KMS-11 (cell line): ENCODE results near the gene GRK4.

Experiments
- H2AFZ ChIP-seq: fragments of 200-600 bp; sonication (generic); 2 replicates; pipeline ENCODE4 v1.6.1; 2016; ENCODE audit warnings: antibody characterized with exemption, mixed run types, low read depth
- H3K27ac ChIP-seq: fragments of 200-600 bp; sonication (generic); 2 replicates; pipeline ENCODE4 v1.6.1; 2016; ENCODE audit warnings: mild to moderate bottlenecking, mixed run types
- H3K27me3 ChIP-seq: fragments of 200-600 bp; sonication (generic); 2 replicates; pipeline ENCODE4 v1.6.1; 2017; ENCODE audit warnings: mild to moderate bottlenecking, low read depth, mixed run types, moderate library complexity; ENCODE audit not compliant: insufficient read depth
- H3K36me3 ChIP-seq: fragments of 200-600 bp; sonication (generic); 2 replicates; pipeline ENCODE4 v1.6.1; 2017; ENCODE audit warnings: mild to moderate bottlenecking, mixed run types; ENCODE audit not compliant: insufficient read depth
- H3K4me1 ChIP-seq: fragments of 200-600 bp; sonication (generic); 2 replicates; pipeline ENCODE4 v1.6.1; 2016; ENCODE audit warnings: mild to moderate bottlenecking, low read depth, mixed run types; ENCODE audit not compliant: poor library complexity, severe bottlenecking
- H3K4me2 ChIP-seq: fragments of 200-600 bp; sonication (generic); 2 replicates; pipeline ENCODE4 v1.7.0; 2016; ENCODE audit warnings: mild to moderate bottlenecking, mixed run types
- H3K4me3 ChIP-seq: fragments of 200-600 bp; sonication (generic); IDR thresholded peaks from 2 replicates; pipeline ENCODE4 v1.6.1; 2017; ENCODE audit warnings: low read depth, low read length, mixed read lengths; ENCODE audit not compliant: insufficient read depth
- H3K79me2 ChIP-seq: fragments of 200-600 bp; sonication (generic); 2 replicates; pipeline ENCODE4 v1.6.1; 2016; ENCODE audit warnings: low read depth, mixed run types; ENCODE audit not compliant: insufficient read depth
- H3K9ac ChIP-seq: fragments of 200-600 bp; sonication (generic); 2 replicates; pipeline ENCODE4 v1.6.1; 2016; ENCODE audit warnings: mild to moderate bottlenecking, mixed run types
- H4K20me1 ChIP-seq: fragments of 200-600 bp; sonication (generic); 2 replicates; pipeline ENCODE4 v1.6.1; 2016; ENCODE audit warnings: mild to moderate bottlenecking, mixed run types; ENCODE audit not compliant: insufficient read depth
- TF ChIP-seq, protein P1 (sequence below): fragments of 200-600 bp; sonication (generic); conservative IDR thresholded peaks from 2 replicates; pipeline ENCODE4 v1.6.1; 2017; ENCODE audit warnings: low read depth, mild to moderate bottlenecking, antibody characterized with exemption, low read length, moderate library complexity, mixed read lengths

Gene GRK4

DNA sequence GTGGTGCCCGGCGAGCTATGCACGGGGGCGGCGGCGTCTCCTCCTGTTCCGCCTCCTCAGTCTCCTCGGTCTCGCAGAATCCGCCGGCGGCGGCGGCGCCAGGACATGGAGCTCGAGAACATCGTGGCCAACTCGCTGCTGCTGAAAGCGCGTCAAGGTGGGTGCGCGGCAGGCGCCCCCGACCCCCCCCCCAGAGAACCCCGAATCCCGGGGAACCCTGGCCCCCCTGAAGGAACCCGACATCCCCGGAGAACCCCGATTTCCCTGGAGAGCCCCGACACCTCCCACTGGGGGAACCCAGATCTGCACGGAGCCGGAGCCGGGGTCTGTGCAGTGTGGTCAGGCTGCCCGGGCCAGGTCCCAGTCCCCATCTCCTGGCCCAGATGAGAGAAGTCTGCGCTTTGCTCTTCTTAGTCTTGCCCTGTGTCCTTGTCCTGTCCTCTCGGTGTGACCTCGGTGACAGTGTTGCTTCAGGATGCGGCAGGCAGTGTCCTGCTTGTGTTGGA is 648 bp downstream of the GRK4 start:
- peak overlapping the region; percentile 59 for H2AFZ ChIP-seq
- no peak overlapping the region for H3K27ac ChIP-seq
- no peaks in the 10 kb centered on the region for H3K36me3 ChIP-seq
- peaks cover 6% of the 10 kb centered on the region for H3K4me1 ChIP-seq
- H3K9ac ChIP-seq = peak overlapping the region; percentile 39; the same call in 1 of the 2 replicates
- H4K20me1 ChIP-seq = no peaks in the 10 kb centered on the region
- H3K4me3 ChIP-seq = no peak overlapping the region
- H3K79me2 ChIP-seq = peaks cover 33% of the 10 kb centered on the region
- TF ChIP-seq, protein P1, sequence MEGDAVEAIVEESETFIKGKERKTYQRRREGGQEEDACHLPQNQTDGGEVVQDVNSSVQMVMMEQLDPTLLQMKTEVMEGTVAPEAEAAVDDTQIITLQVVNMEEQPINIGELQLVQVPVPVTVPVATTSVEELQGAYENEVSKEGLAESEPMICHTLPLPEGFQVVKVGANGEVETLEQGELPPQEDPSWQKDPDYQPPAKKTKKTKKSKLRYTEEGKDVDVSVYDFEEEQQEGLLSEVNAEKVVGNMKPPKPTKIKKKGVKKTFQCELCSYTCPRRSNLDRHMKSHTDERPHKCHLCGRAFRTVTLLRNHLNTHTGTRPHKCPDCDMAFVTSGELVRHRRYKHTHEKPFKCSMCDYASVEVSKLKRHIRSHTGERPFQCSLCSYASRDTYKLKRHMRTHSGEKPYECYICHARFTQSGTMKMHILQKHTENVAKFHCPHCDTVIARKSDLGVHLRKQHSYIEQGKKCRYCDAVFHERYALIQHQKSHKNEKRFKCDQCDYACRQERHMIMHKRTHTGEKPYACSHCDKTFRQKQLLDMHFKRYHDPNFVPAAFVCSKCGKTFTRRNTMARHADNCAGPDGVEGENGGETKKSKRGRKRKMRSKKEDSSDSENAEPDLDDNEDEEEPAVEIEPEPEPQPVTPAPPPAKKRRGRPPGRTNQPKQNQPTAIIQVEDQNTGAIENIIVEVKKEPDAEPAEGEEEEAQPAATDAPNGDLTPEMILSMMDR = no peak
- no peaks in the 10 kb centered on the region for H3K27me3 ChIP-seq
- peak overlapping the region; percentile 34 for H3K4me2 ChIP-seq

DNA sequence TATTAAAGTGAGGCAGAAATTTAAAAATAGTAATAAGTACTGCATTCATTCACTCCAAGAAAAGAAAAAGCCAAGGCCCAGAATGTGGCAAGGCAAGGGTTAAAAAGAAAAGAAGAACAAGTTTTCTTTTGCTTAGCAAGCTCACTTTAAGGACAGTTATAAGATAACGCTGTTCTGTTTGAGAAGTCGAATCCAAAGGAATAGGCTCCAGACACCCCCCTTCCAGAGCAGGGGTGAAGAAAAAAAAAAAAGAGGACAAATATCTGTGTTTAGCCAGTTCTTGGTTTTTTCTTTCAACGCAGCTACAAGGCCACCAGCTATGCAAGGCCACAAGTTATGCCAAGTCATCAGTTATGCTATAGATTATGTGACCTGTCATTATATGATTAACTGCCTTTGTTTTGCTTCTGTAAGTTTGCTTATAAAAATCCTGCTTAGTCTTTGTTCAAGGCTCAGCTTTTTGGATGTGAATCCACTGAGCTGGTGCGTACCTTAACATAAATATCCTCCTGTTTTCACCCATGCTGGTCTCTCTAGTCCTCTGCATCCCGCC is 1.4 kb downstream of the GRK4 start:
- no peak overlapping the region for H3K9ac ChIP-seq
- no peak overlapping the region for H3K4me3 ChIP-seq
- H2AFZ ChIP-seq = no peak overlapping the region; the same call in 1 of the 2 replicates

DNA sequence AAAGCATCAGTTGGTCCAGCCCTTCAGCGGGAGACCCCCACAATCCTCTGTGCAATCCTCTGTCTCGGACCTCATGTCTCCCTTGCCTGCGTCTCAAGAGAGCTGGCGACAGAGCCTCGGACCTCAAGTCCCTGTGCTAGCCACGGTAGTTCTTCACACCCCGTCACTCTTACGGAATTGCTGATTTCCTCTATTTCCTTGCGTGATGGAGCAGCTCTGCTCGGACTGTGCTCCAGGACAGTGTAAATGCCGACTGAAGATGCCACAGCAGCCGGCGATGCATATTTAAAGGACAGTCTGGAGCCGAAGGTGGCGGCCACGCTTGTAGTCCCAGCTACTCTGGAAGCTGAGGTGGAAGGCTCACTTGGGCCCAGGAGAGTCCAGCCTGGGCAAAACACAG is 1.9 kb downstream of the GRK4 start:
- no peaks in the 10 kb centered on the region for H3K36me3 ChIP-seq
- H3K4me2 ChIP-seq = no peak overlapping the region
- no peak overlapping the region for H3K27ac ChIP-seq
- peaks cover 6% of the 10 kb centered on the region for H3K4me1 ChIP-seq
- H3K27me3 ChIP-seq = no peaks in the 10 kb centered on the region
- peaks cover 20% of the 10 kb centered on the region for H3K79me2 ChIP-seq
- no peaks in the 10 kb centered on the region for H4K20me1 ChIP-seq
- TF ChIP-seq, protein P1 = no peak
- H3K9ac ChIP-seq = no peak overlapping the region
- no peak overlapping the region for H2AFZ ChIP-seq
- no peak overlapping the region for H3K4me3 ChIP-seq

More for the DNA sequence above, 1.4 kb downstream of the GRK4 start:
- Histone ChIP-seq H3K79me2 (peaks cover 25% of the 10 kb centered on the region), H3K27ac (no peak overlapping the region), H3K36me3 (no peaks in the 10 kb centered on the region), H3K27me3 (no peaks in the 10 kb centered on the region), H3K4me2 (peak overlapping the region; percentile 34; the same call in 1 of the 2 replicates), H3K4me1 (peaks cover 6% of the 10 kb centered on the region), H4K20me1 (no peaks in the 10 kb centered on the region)
- TF ChIP-seq, protein P1 = no peak

DNA sequence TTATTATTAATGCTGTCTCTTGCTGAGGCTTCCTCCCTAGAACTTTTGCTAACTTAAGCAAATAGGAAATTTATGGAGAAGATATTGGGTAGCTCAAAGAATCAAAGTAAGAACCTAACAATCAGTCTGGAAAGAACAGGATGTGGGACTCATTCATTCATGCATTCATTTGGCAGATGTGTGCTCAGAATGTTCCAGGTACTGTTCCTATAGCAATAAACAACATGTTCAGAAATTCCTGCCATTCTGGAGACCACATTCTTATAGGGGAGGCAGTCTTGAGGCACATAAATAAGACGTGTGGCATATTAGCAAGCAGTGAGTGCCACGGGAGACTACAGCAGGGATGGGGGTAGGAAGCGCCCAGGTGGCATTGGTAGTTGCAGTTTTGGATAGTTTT is 5.0 kb downstream of the GRK4 start:
- Histone ChIP-seq H2AFZ (no peak overlapping the region), H3K4me3 (no peak overlapping the region), H3K27ac (no peak overlapping the region), H3K27me3 (no peaks in the 10 kb centered on the region), H3K36me3 (no peaks in the 10 kb centered on the region), H4K20me1 (no peaks in the 10 kb centered on the region), H3K79me2 (no peaks in the 10 kb centered on the region), H3K4me2 (no peak overlapping the region), H3K4me1 (no peaks in the 10 kb centered on the region), H3K9ac (no peak overlapping the region)
- TF ChIP-seq, protein P1 = no peak
